ENCODE data around the gene ZSCAN1.

The ZSCAN1 gene

DNA sequence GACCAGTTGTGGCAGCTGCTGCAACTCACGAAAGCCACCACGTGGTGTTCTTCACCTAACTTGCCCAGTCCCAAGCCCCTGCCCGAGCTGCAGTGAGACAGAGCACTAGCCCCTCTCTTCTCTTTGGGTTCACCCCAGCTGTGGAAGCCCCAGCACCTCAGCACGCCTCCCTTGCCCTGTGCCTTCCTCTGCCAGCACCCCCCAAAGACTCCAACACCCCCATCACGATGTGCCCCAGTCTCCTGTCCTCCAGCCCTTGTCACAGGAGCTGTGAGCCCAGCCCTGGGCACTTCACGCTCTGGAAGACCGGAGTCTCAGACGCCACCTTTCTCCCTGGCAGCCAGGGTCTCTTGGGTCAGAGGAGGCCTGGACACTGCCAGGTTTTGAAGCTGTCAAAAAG, 23.0 kb downstream of the ZSCAN1 start:
- no peak for DNase-seq (ENCODE audit: low read depth in 2 of 2)
- no peak for TF ChIP-seq CTCF (IDR thresholded peaks at IDR 0.05; ENCODE audit: low read depth, low read length)
- no peak overlapping the region for H3K4me3 ChIP-seq (replicated peaks in 1 of 2; ENCODE audit: low read depth in 2 of 2, low read length in 2 of 2)

- H3K4me3 ChIP-seq (replicated peaks in 1 of 2; ENCODE audit: low read depth in 2 of 2, low read length in 2 of 2) = no peak overlapping the region
- DNase-seq (ENCODE audit: low read depth in 2 of 2) = no peak
- no peak for TF ChIP-seq CTCF (IDR thresholded peaks at IDR 0.05; ENCODE audit: low read depth, low read length)
These were observed 24.6 kb downstream of the ZSCAN1 start for GRCh38 chr19:58058467-58058866.

DNA sequence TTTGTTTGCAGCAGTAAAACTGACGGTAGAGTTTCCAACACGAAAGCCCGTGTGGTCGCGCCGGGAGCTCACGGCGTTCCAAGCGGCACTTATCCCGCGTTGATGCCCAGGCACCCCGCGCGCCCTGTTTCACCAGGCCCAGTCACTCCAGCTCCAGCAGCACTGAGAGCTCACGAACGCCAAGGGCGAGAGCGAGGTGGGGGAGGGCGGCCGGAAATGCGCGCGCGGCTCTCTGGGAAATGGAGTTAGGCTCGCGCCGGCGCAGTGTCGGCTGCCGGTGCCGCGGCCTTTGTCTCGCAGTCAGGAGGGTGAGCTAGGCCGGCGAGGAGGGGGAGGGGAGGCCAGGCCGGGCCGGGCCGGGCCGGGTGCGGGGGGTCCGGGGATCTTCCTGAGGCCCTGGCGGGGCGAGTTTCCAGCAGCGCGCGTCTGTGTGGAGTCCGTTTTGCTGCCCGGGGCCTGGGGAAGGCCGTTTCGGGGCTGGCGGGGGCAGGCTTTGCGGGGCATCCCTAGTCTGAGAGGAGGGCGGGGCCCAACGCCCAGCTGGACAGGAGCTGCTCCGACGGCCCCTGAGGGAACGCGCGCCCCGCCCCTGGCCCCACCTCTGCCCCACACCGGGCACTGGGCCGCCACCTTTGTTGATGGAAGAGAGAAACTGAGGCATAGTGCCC, 25.3 kb downstream of the ZSCAN1 start, which contains the start of gene ZNF135:
Gene ZNF135, plus strand, starts transcription at position 280 of the 668 bp plus-strand sequence. CDS start 721 bp downstream, outside the sequence.
- peak; percentile 82 to 84 for DNase-seq (ENCODE audit: low read depth in 2 of 2)
- no peak for TF ChIP-seq CTCF (IDR thresholded peaks at IDR 0.05; ENCODE audit: low read depth, low read length)
- peak within 1 kb of the TSS; percentile 51 to 53 for H3K4me3 ChIP-seq (replicated peaks in 1 of 2; ENCODE audit: low read depth in 2 of 2, low read length in 2 of 2)

- TF ChIP-seq CTCF (IDR thresholded peaks at IDR 0.05; ENCODE audit: low read depth, low read length) = no peak
- DNase-seq (ENCODE audit: low read depth in 2 of 2) = no peak
- peak overlapping the region; percentile 51 to 53 for H3K4me3 ChIP-seq (replicated peaks in 1 of 2; ENCODE audit: low read depth in 2 of 2, low read length in 2 of 2)
These were observed 25.9 kb downstream of the ZSCAN1 start for GRCh38 chr19:58059671-58060078.

DNA sequence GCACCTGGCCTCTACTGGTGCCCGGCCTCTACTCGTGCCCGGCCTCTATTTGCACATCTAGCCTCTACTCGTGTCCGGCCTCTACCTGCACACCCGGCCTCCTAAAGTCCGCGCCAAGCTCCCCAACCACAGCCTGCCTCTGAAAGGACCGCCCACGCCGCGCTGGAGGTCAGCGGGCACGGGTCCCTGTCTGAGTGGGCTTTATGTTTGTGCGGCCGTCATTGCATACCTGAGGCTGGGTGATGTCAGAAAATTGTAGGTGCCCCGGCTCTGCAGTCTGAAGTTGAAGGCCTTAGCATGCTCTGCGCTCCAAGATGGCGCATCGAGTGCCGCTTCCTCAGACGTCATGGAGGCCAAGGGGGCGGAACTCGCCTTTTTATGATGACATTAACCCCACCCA, 26.4 kb downstream of the ZSCAN1 start:
- DNase-seq (ENCODE audit: low read depth in 2 of 2) = no peak
- H3K4me3 ChIP-seq (replicated peaks in 1 of 2; ENCODE audit: low read depth in 2 of 2, low read length in 2 of 2) = no peak overlapping the region
- no peak for TF ChIP-seq CTCF (IDR thresholded peaks at IDR 0.05; ENCODE audit: low read depth, low read length)

- no peak for TF ChIP-seq CTCF (IDR thresholded peaks at IDR 0.05; ENCODE audit: low read depth, low read length)
- no peak for DNase-seq (ENCODE audit: low read depth in 2 of 2)
These were observed 29.9 kb downstream of the ZSCAN1 start for GRCh38 chr19:58063712-58064111.

More at GRCh38 chr19:58063712-58064111, 29.9 kb downstream of the ZSCAN1 start:
- no peak overlapping the region for H3K4me3 ChIP-seq (replicated peaks in 1 of 2; ENCODE audit: low read depth in 2 of 2, low read length in 2 of 2)

Data from cardiac fibroblast (primary cell).